ENCODE measurements around the gene PTPRC.
A peak's percentile ranks its signal among the peaks of the same experiment; 100 is the strongest.

Gene PTPRC

DNA sequence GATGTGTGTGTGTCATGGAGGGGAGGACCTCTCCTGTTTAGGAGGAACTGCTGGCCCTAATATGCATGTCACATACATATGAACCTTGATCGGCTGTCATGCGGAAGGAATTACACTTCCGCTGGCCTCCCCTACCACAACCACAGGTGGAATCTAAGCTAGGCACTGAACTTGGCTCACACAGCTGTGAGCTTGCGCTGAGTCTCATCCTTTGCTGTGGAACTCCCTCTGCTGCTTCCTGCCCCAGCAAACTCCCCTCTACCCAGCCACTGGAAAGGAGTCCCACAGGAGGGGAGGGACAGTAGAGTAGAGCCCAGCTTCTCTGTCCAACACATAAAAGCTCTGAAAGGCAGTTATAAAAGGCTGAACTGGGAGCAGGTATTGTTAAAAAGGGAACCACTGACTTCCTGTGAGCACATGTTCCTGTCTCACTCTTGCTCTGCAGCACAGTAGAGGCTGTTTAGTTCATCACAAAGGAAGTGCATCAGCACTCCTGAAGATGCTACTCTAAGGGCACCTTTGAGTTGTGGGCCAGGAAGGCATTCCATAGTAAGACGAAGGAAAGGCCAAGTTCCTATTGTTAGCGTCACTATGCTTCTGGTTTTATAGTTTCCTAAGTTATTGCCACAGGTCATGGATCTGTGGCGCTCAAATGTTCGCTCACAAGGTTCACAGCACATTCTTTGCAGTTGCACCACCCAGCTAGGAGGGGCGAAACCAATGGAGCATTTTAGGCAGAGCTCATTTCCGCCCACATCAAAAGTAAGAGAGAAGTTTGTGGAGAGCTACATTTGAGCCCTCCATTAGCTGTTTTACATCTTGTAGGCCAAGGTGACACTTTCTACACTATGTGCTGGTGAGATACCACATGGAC lies 17.7 kb upstream of the PTPRC start:
- peak; percentile 74 for DNase-seq (ENCODE audit: low spot score)

DNA sequence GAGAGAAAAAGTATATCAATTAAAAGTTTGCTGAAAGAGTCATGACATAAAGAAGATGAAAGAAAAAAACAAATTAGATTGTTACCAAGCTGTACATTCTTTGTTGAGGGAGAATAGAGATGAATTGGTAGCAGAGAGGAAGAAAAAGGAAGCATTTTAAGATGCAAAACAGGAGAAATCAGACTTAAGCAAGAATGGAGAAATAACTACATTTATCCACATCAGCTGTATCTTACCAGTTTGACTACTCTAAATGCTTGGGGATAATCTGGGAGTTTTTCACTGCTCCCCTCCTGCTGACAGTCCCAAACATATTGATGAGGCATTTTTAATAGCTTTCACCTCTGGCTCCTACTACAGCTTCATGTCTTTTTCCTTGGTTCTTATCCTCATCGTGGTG lies 16.8 kb upstream of the PTPRC start:
- DNase-seq (ENCODE audit: low spot score) = no peak

DNA sequence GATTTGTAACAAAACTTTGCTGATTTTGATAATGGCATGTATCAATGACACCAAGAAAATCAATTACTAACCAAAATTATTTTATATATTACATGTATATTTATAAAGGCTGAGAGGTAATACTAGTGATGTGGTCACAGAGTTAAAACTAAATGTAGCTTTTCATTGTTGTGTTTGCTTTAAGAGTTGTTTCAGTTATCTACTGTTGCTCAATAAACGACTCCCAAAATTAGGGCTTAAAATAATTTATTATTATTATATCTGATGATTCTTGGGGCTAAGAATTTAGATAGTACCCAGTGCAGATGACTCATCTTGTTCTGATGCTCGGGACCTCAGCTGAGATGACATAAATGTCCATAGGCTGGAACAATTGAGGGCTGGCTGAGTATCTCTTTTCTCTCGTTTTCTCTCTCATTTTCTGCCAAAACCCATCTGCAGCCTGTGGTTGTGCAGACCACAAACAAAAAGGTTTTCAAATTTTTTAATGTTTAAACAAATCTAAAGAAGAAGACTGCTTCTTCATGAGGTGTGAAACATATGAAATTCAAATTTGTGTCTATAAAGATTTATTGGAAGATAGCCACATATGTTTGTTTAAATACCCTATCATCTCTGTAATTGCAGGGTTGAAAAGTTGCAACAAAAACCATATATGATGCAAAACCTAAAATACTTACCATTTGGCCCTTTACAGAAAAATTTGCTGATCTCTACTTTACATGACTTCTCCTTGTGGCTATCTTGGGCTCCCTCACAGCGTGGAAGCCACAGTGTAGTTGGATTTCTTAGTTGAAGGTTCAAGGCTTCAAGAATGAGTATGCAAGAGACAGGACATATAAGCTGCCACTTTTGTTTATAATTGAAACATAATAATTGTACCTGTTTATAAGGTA lies 14.8 kb upstream of the PTPRC start:
- peak; percentile 50 for DNase-seq (ENCODE audit: low spot score)

DNA sequence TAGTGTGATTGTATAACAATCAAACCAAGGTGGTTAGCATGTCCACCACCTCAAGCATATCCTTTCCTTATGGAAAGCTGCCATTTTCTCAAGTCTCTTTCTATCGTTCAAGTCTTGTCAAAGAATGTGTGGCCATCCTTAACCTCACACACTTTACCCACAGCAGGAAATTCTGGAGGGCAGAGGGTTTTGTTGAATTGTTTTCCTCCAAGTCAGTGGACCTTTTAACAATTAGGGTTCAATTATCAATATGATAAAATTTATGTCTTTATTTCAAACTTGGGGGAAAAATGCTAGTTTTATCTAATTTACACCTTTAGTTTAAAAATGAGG lies 14.2 kb upstream of the PTPRC start:
- no peak for DNase-seq (ENCODE audit: low spot score)

DNA sequence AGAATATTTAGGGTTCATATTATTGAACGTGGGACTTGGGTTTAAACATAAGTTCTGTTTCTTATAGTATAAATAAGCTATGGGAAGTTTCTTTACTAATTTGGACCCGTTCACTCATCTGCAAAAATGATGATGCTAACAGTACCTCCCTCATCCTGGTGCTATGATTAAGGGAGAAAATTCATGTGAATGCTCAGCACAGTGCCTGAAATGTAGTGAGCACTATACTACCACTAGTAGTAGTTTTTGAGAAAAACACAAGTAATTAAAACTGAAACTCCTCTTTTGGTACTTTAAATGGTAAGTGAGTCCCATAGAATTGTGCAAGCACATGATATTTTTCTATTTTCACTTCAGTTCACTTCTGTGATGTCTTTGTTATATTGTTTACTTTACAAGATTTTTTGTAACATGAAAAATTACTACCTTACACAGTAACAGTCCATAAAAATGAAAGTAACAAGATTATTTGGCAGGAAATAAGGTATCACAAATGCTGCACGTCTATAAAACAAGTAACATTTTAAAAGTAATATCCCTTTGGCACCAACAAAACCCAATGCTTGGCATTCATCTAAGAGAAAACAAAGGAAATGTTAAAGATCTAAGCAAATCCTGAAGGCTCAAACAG lies 11.3 kb upstream of the PTPRC start:
- DNase-seq (ENCODE audit: low spot score) = no peak

DNA sequence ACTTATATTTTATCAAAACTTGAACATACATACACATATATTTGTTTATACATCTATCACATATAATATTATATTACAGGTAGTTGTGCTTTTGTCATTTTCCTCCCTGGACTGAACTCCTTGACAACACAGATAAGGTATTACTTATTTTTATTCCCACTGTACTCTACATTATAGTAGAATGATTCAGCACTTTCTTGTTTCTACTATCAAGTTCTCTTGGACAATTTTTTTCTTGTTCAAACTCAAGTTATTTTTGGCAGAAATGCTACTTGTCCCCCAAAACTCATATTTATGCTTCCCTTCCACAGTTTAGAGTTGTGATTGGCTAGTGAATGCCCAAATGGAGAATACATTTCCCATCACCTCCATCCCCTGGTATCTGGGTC lies 10.8 kb upstream of the PTPRC start:
- no peak for DNase-seq (ENCODE audit: low spot score)

DNA sequence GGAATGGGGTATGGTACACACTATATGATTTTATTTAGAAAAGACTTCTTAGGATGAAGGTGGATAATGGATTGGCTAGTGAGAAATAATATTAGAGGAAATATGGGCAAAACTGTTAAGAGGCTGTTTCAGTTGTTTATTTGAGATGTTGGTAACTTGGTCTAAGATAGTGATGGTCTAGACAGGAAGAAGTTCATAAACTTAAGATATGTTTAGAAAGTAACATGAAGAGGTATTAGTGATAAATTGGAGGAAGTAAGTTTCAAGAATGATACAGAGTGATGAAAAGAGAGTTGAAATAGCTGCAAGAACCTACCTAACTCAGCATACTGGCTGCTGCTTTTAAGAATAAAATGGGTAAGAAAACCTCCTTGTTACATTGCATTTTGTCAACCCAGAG lies 9.2 kb upstream of the PTPRC start:
- no peak for DNase-seq (ENCODE audit: low spot score)

DNA sequence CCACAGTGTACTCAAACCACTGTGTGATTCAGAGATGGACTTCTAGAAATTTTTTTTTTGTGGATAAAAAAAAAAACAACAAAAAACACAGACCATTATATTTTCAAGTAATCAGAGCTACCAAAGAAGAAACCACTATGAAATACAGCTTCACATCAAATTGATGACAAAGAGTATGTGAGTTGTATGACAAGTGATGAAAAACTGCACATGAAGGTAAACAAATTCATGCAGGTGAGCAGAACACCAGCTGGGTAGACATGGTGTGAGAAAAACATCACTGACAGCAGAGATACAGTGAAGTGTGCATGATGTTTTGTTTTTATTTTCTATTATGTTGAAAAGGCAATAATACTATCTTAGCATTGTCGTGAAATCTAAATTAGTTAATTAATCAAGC lies 8.0 kb upstream of the PTPRC start:
- DNase-seq (ENCODE audit: low spot score) = no peak

DNA sequence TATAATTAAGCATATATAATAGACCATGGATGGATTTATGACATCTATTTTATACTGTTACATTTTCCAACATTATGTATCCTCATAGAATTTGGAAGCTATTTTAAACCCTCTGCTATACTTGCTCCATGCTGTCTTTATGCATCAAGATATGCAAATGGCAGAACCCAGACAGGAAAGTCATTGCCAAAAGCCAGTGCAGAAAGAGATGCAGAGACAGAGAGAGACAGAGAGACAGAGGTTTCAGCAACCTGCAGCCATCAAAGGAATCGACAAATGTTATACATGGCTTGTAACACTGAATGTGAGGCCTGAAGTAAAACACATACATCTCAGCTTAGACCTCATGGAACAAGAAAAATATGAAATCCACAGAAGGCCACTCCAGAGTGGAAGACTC lies 7.5 kb upstream of the PTPRC start:
- DNase-seq (ENCODE audit: low spot score) = no peak

DNA sequence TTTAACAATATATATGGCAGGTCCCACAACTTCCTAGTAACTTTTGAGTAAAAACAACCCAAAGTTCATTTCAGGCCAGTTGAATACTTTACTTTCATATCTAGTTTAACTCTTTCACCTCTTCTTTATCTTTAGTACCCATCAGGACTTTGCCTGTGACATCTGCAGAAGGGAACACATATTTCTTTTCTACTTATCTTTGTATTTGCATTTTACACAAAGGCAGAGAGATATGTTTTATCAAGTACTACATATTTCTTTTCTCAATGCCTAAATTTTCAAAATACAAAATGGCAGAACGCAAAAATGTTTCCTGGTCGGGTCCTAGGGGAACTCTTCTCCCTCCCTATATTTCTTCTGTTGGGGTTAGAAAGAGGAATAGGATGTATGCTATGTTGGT lies 6.8 kb upstream of the PTPRC start:
- no peak for DNase-seq (ENCODE audit: low spot score)

DNA sequence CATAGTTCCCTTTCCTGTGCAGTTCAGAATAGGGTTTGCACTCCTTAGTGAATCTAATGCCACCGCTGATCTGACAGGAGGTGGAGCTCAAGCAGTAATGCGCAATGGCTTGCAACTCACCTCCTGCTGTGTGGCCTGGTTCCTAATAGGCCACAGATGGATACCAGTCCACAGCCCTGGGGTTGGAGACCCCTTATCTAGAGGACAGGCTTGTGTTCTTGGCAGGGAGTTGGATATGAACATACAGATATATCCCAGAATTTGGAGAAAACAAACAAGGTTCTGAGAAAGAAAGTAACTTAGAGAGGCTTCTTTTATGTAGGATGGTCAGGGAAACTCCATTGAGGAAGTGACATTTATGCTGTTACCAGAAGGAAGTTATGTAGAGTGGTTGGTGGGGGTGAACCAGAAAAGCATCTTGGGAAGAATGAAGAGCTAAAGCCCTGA lies 5.1 kb upstream of the PTPRC start:
- DNase-seq (ENCODE audit: low spot score) = no peak

DNA sequence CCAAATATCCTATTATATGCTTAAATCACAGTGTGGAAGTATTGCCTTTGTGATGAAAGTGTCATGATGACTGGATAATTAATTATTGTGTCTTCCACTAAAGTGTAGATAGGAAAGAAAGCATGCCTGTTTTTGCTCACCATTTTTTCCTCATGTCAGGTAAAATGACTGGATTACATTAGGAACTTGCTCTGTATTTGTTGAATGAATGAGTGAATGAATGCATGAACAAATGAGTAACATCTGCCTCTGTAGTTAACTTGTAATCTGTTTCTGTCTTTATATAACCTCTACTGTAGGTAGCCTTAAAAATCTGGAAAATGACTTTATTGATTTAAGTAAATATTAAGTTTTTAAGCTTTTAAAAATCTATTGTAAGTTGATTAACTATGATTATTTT lies 2.9 kb upstream of the PTPRC start:
- no peak for DNase-seq (ENCODE audit: low spot score)

DNA sequence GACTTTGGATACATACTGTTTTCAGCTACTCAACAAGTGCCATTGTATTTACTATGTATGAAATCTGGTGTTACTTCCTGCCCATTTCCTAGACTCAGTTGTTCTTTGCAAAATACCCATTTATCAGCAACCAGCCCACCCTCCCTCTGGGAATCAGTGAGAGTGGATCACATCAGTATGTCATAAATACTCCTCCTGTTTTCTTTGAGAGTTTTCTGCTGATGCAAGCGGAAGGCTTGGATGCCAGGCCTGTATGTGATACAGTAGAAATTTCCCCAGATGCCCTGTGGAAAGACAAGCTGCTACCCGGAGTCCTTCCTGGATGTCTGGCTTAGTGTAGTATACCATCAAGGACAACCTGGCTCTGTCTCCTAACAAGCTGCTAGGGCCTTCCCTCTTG lies 2.4 kb upstream of the PTPRC start:
- DNase-seq (ENCODE audit: low spot score) = no peak

DNA sequence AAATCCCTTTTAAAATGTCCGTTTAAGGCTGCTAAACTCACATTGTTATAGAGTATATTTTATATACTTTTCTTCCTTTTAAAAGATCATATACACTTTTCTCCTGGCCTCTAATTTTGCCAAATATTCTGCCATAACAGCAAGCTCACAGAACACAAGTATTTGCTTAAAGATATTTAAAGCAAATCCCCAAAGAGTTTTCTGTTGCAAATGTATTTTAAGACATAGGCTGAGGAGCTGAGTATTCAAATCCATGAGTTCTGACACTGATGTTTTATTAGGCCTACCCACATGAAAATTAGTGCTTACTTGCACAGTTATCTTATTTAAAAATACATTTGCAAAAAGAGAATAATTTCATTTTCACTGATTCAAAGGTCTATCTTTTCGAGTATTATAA lies 1.7 kb upstream of the PTPRC start:
- no peak for DNase-seq (ENCODE audit: low spot score)

DNA sequence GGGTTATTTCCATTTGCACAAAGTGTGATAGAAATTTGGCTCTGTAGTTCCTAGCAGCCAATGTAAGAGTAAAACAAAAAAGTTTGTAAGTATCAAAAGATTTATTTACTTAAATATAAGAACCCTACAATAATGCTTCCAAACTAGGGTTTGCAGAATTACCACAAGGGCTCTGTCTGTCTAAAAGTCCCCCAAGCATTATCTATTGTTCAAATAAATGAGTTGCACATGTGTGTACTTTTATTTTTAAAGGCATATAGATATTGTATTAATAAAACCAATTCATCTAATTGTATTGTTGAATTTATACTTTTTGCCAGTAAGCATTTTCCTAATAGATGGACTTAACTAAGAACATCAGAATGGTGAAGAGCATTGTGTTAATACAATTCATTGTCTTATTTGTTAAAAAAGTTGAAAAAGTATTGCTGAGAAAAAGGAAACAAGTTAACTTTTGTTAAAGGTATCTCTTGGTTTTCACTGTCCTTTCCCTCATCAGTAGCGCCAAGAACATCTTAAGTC lies 863 bp upstream of the PTPRC start:
- DNase-seq (ENCODE audit: low spot score) = no peak

DNA sequence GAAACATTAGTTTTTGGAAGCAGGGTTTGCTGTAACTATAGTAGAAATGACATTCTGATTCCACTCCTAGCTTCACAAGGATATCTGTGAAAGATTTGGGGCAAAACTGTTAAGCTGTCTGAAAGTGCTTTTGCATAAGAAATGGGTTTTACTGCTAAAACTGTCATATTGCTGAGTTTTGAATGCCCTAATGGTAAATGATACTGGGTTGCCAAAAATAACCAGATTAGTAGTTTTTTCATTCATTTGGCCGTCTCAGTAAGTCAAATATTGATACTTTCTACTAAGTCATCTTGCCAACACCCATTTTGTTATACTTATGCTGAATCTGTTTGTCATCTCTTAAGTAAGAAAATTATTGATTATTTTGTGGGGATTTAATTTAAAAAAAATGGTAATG lies 399 bp upstream of the PTPRC start:
- no peak for DNase-seq (ENCODE audit: low spot score)

DNA sequence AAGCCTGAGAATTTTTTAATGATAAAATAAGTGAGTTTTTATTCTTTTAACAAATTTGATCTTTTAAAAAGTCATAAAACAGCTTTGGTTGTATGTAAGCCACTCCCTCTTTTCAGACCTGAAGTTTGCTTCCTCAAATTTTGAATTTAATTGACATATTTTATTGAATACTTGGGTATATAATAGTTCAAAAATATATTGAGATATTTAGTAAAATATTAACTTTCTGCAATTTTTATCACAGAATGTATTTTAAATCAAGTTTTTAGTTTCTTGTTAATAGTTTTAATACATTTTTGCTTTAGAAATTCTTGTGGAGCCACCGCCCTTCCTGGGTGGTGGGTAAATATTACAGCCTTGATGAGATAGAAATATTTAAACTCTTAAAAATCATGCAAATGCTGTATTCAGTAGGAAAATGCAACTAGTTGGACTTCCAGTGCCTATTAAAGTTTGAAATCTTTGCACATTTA lies 867 bp downstream of the PTPRC start:
- DNase-seq (ENCODE audit: low spot score) = no peak

DNA sequence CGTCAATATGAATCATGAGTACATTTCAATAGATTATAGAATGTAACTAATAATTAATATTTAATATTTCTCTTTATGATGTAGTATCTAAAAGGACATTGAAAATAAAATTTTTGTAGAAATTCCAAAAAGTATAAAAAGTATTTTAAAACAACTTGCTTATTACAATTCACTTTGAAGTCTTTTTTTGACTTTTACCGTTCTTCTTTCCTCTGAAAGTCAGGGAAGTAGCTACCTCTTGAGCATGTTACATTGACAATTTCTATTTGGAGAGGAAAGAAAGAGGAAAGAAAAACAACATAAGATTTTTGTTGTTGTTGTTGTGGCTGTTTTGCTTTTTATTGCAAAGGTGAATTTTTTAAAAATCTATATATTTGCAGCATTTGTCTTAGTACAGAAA lies 1.3 kb downstream of the PTPRC start:
- no peak for DNase-seq (ENCODE audit: low spot score)

DNA sequence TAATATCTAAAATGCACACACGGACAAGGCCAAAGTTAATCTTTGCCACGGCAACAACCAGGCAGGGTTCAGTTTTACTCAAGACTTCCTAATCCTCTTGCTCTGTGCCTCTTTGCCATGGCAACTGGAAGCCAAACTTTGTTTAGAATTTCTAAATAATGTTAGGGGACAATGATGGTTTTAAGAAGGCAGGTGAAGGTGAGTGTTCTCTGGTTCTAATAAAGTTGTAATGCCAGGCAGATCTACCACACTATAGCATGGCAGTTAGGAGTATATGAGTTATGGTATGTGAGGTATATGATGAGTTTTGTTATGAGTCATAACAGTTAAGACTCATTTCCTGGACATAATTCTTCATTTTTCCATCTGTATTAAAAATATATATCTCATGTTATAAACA lies 2.7 kb downstream of the PTPRC start:
- peak; percentile 82 for DNase-seq (ENCODE audit: low spot score)

DNA sequence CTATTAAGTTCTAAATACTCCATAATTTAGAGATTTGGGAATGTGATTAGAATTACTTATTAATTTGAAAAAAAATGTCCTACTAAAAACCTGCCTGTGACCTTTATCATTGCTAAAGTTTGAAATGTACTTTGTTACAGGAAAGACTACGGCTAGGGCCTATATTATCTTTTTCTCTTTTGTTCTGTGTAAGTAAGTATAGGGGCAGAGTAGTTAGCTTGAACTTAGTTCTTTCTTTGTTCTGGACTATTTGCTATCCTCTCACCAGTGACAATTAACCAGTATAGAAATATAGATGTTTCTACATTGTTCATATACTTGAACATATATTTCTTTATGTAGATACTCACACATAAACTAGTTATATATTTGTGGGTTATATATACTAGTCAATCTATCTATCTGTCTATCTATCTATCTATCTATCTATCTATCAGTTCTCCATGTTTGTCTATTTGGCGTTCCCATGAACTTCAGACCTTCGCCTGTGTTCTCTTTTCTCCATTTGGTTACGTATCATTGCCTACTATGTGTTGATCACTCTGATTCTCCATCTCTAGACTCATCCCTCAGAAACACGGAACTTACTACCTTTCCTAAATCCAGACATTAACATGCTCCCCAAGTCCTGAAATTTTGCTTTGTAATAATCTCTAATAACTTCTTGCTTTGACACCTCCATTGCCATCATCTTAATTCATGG lies 3.3 kb downstream of the PTPRC start:
- DNase-seq (ENCODE audit: low spot score) = no peak

DNA sequence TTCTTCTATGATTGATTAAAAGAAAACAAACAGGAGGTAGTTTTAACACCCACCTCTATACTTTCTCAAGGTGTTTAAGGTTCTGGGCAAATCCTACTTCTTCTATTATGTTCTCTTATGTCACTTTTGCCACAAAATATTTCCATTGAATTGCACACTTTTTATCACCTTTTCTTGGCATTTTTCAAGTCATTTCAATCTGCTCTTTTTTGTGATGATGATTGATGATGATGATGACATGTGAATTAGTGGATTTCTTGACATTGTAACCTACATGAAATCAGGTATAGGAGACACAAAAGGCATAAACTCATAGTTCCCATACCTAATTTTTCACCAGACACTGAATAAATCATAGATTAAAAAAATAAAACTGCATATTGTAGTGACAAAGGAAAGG lies 4.1 kb downstream of the PTPRC start:
- DNase-seq (ENCODE audit: low spot score) = no peak

DNA sequence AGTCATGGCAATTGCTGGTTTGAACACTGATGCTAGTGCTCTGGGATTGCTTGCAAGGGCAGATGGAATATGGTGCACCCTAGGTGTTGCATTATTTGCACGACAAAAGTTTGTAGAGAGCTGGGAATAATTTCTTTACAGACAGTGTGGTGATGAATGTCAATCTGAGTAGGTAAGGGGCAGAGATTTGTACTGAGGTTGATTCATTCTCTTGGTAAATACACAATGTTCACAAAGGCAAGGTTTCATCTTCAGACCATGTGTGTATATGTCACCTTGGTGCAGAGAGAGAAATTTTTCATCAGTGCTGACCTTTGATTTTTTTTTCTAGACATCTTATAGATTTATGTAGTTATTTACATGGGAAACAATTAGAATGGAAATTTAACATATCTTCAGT lies 5.0 kb downstream of the PTPRC start:
- DNase-seq (ENCODE audit: low spot score) = no peak
